CD4-positive, alpha-beta T cell (primary cell): ENCODE data around the gene TRIP10. TPM values are rescaled to one million over a fixed set of nuclear protein-coding genes. Genes with fewer than 3 reads are reported as not detected.

Experiments
- ATAC-seq: fragments of 200-7000 bp; cut with Tn5 transposase; one replicate; pipeline ENCODE4 v1.10.0; 2022; ENCODE audit warnings: mild to moderate bottlenecking; ENCODE audit not compliant: poor library complexity
- CTCF ChIA-PET: fragments of 350-600 bp; sonication (Branson Sonifier 250); formaldehyde crosslinking; loops from one replicate; lab custom pipeline; 2021; ENCODE audit warnings: antibody characterized with exemption, inconsistent platforms; lab: Charles Lee
- POLR2A ChIA-PET: fragments of 350-600 bp; sonication (Branson Sonifier 250); formaldehyde crosslinking; loops from one replicate; lab custom pipeline; 2021; ENCODE audit warnings: antibody characterized with exemption, inconsistent platforms; lab: Charles Lee
- DNase-seq, 14 experiments: peaks; one replicate each; pipeline ENCODE4 v3.0.0-alpha.2; 2013 to 2020; ENCODE audit warnings: mixed read lengths in 2 of 14
- H3K27ac ChIP-seq, 2 donors: one replicate each; pipeline versions ENCODE4 v1.5.1 to v1.7.0; 2013; ENCODE audit warnings: low read length in 2 of 2, low read depth in 1 of 2, mild to moderate bottlenecking in 1 of 2
- H3K27me3 ChIP-seq, 2 experiments: 1 replicate in 1 of 2; 2 replicates in 1 of 2; pipeline versions ENCODE4 v1.6.1 to v1.7.0; 2013; ENCODE audit warnings: low read length in 2 of 2, control low read depth in 1 of 2, mild to moderate bottlenecking in 1 of 2, moderate library complexity in 1 of 2; ENCODE audit not compliant: insufficient read depth in 2 of 2, control insufficient read depth in 1 of 2
- H3K36me3 ChIP-seq: one replicate; pipeline ENCODE4 v1.6.1; 2013; ENCODE audit warnings: low read length, control low read depth; ENCODE audit not compliant: insufficient read depth
- H3K4me1 ChIP-seq: one replicate; pipeline ENCODE4 v1.6.1; 2013; ENCODE audit warnings: low read length, control low read depth; ENCODE audit not compliant: insufficient read depth
- H3K4me3 ChIP-seq: one replicate; pipeline ENCODE4 v1.5.1; 2013; ENCODE audit warnings: mild to moderate bottlenecking, low read length, moderate library complexity
- H3K9me3 ChIP-seq, 2 experiments: 1 replicate in 1 of 2; 2 replicates in 1 of 2; pipeline versions ENCODE4 v1.6.1 to v1.7.0; 2013; ENCODE audit warnings: low read length in 2 of 2, mild to moderate bottlenecking in 2 of 2, control low read depth in 1 of 2, moderate library complexity in 1 of 2; ENCODE audit not compliant: control insufficient read depth in 1 of 2, insufficient read depth in 1 of 2
- H3K27ac Mint-ChIP-seq: one replicate; pipeline ENCODE4 v1.8.0; 2020; ENCODE audit warnings: mixed read lengths
- H3K27me3 Mint-ChIP-seq: one replicate; pipeline ENCODE4 v1.8.0; 2021; ENCODE audit warnings: mixed read lengths
- H3K36me3 Mint-ChIP-seq: one replicate; pipeline ENCODE4 v1.8.0; 2021; ENCODE audit warnings: low read depth, mixed read lengths
- H3K4me1 Mint-ChIP-seq: one replicate; pipeline ENCODE4 v1.8.0; 2021; ENCODE audit warnings: low read depth, mixed read lengths
- H3K4me3 Mint-ChIP-seq: one replicate; pipeline ENCODE4 v1.8.0; 2020; ENCODE audit warnings: mild to moderate bottlenecking, mixed read lengths
- H3K9me3 Mint-ChIP-seq: one replicate; pipeline ENCODE4 v1.8.0; 2020; ENCODE audit warnings: mixed read lengths
- CTCF ChIP-seq: fragments of 200-600 bp; IDR thresholded peaks from one replicate; pipeline ENCODE4 v1.8.0; 2022; ENCODE audit warnings: antibody characterized with exemption, mild to moderate bottlenecking
- intact Hi-C, 2 experiments: fragments of 100-400 bp; cut with DNase I in 1 of 2; cut with micrococcal nuclease in 1 of 2; formaldehyde crosslinking; loops; one replicate each; pipeline versions ENCODE4 v1.15.1 to v1.9.0; 2023 to 2025; cut with DNase I, micrococcal nuclease
- total RNA-seq, 174 experiments: library from RNA in 2 of 174; stranded (reverse) in 2 of 174; gene quantifications; one replicate each; pipeline ENCODE4 v1.2.3 and lab custom pipeline; 2021 to 2026

The TRIP10 gene
- total RNA-seq, 2 experiments from 2014 or later: 1.6 to 1.9 TPM

- H3K4me3 ChIP-seq: no peak overlapping the region
- no peak overlapping the region for H3K4me3 Mint-ChIP-seq
- H3K27ac ChIP-seq: no peak overlapping the region
- ATAC-seq: no peak
- ChIA-PET POLR2A (interaction anchor here (1.9 kb wide), 1 partner anchor 13 kb away, joined by 4 read pairs; the partner anchor contains the start of gene GPR108), CTCF (interaction anchor here (0.6 kb wide), 1 partner anchor 113 kb away, joined by 3 read pairs; no protein-coding TSS in a partner anchor)
- H3K36me3 Mint-ChIP-seq: peaks cover 85% of the 10 kb centered on the region
- no peaks in the 10 kb centered on the region for H3K9me3 Mint-ChIP-seq
- peaks cover 83% of the 10 kb centered on the region for H3K36me3 ChIP-seq
- H3K9me3 ChIP-seq: no peaks in the 10 kb centered on the region
- H3K27me3 ChIP-seq: no peaks in the 10 kb centered on the region
- intact Hi-C loops: loop anchor here in 1 of 2 experiments (5.0 kb wide), 1 partner anchor 233 kb away; no protein-coding TSS in a partner anchor
- no peak overlapping the region for H3K27ac Mint-ChIP-seq
- TF ChIP-seq CTCF: no peak
- no peak for DNase-seq
- H3K27me3 Mint-ChIP-seq: no peaks in the 10 kb centered on the region
- peaks cover 14% of the 10 kb centered on the region for H3K4me1 ChIP-seq
- H3K4me1 Mint-ChIP-seq: peaks cover 11% of the 10 kb centered on the region
Measured at GRCh38 chr19:6750062-6750461, 10.6 kb downstream of the TRIP10 start.

DNA sequence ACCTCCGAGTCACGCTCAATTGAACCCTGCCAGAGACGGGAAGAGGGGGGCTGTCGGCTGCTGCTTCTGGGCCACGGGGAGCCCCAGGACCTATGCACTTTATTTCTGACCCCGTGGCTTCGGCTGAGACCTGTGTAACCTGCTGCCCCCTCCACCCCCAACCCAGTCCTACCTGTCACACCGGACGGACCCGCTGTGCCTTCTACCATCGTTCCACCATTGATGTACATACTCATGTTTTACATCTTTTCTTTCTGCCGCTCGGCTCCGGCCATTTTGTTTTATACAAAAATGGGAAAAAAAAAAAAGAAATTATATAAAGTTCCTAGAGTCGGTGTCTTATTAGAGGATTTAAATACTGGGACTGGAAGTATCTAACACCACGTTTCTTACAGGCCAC lies 11.7 kb downstream of the TRIP10 start:
- Histone ChIP-seq H3K4me1 (peaks cover 14% of the 10 kb centered on the region), H3K4me3 (no peak overlapping the region), H3K27ac (no peak overlapping the region), H3K36me3 (peaks cover 77% of the 10 kb centered on the region), H3K27me3 (no peaks in the 10 kb centered on the region), H3K9me3 (no peaks in the 10 kb centered on the region)
- CTCF ChIA-PET: no interaction called here
- Mint-ChIP-seq H3K9me3 (no peaks in the 10 kb centered on the region), H3K27ac (no peak overlapping the region), H3K4me1 (peaks cover 11% of the 10 kb centered on the region), H3K4me3 (no peak overlapping the region), H3K27me3 (no peaks in the 10 kb centered on the region), H3K36me3 (peaks cover 86% of the 10 kb centered on the region)
- intact Hi-C loops: loop anchor here in 1 of 2 experiments (5.0 kb wide), 1 partner anchor 234 kb away; no protein-coding TSS in a partner anchor
- POLR2A ChIA-PET: no interaction called here
- TF ChIP-seq CTCF: no peak
- ATAC-seq (no peak), DNase-seq (no peak)

- ATAC-seq (no peak), DNase-seq (peak in 1 of 14 experiments; percentile 30)
- H3K4me3 Mint-ChIP-seq: no peak overlapping the region
- H3K9me3 Mint-ChIP-seq: no peaks in the 10 kb centered on the region
- no peaks in the 10 kb centered on the region for H3K27me3 ChIP-seq
- H3K4me3 ChIP-seq: no peak overlapping the region
- H3K36me3 ChIP-seq: peaks cover 77% of the 10 kb centered on the region
- H3K4me1 Mint-ChIP-seq: peaks cover 11% of the 10 kb centered on the region
- peaks cover 85% of the 10 kb centered on the region for H3K36me3 Mint-ChIP-seq
- no peak for TF ChIP-seq CTCF
- H3K27ac Mint-ChIP-seq: peak overlapping the region; percentile 80
- no peaks in the 10 kb centered on the region for H3K27me3 Mint-ChIP-seq
- no peak overlapping the region for H3K27ac ChIP-seq
- intact Hi-C loops: loop anchor here (1.0 to 5.0 kb wide), 5 partner anchors 14 to 235 kb away; partner anchors contain the start of genes GPR108 (in 1 of the 2), SH2D3A (in 1 of the 2) and TRIP10 (in 1 of the 2)
- H3K9me3 ChIP-seq: no peaks in the 10 kb centered on the region
- peaks cover 14% of the 10 kb centered on the region for H3K4me1 ChIP-seq
- CTCF ChIA-PET: interaction anchor here (0.9 to 1.7 kb wide), 3 partner anchors 14 to 111 kb away, joined by 3 to 8 read pairs (median 6); no protein-coding TSS in a partner anchor
- POLR2A ChIA-PET: interaction anchor here (1.0 to 1.1 kb wide), 2 partner anchors 20 to 111 kb away, joined by 3 read pairs; partner anchors contain the start of gene VAV1
Measured at GRCh38 chr19:6752256-6753177, 13.0 kb downstream of the TRIP10 start.
